HUES6 (cell line): ENCODE data around the gene IZUMO2.
A peak's percentile ranks its signal among the peaks of the same experiment; 100 is the strongest.

ENCODE experiments used
- H3K27ac ChIP-seq: 2 replicates; pipeline ENCODE4 v1.7.0; 2013; ENCODE audit warnings: low read depth, mild to moderate bottlenecking, low read length, inconsistent platforms
- H3K27me3 ChIP-seq: 2 replicates; pipeline ENCODE4 v1.6.1; 2013; ENCODE audit warnings: low read length; ENCODE audit not compliant: control insufficient read depth, insufficient read depth
- H3K36me3 ChIP-seq: 2 replicates; pipeline ENCODE4 v1.6.1; 2013; ENCODE audit warnings: low read length; ENCODE audit not compliant: control insufficient read depth, insufficient read depth
- H3K4me1 ChIP-seq: 2 replicates; pipeline ENCODE4 v1.6.1; 2013; ENCODE audit warnings: low read length; ENCODE audit not compliant: control insufficient read depth, insufficient read depth
- H3K4me3 ChIP-seq: 2 replicates; pipeline ENCODE4 v1.5.1; 2013; ENCODE audit warnings: low read depth, low read length
- H3K9ac ChIP-seq: one replicate; pipeline ENCODE4 v1.6.1; 2013; ENCODE audit warnings: mild to moderate bottlenecking, low read length
- H3K9me3 ChIP-seq: 2 replicates; pipeline ENCODE4 v1.6.1; 2013; ENCODE audit warnings: low read depth, low read length; ENCODE audit not compliant: control insufficient read depth, insufficient read depth

IZUMO2 gene

DNA sequence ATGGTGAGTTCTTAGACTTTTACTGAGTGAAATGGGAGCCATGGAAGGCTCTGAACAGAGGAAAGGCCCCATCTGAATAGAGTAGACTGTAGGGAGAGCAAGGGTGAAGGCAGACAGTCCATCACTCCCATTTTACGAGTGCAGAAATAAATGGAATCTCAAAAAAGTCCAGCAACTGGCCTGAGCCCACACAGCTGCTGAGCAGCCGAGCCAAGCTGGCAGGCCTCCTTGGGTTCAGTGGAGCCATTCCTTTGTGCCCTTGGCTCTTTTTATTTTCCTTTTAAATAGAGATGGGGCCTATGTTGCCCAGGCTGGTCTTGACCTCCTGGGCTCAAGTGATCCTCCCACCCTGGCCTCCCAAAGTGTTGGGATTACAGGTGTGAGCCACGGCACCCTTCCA is 39.3 kb upstream of the IZUMO2 start:
- Histone ChIP-seq H3K36me3 (no peaks in the 10 kb centered on the region), H3K9ac (no peak overlapping the region), H3K4me3 (peak overlapping the region; percentile 61; the same call in 1 of the 2 replicates), H3K4me1 (peaks cover 7% of the 10 kb centered on the region; the same call in 1 of the 2 replicates), H3K27ac (no peak overlapping the region), H3K9me3 (no peaks in the 10 kb centered on the region), H3K27me3 (peaks cover 51% of the 10 kb centered on the region)

GRCh38 chr19:50199259-50199555 is 36.1 kb upstream of the IZUMO2 start:
- H3K9me3 ChIP-seq, result no peaks in the 10 kb centered on the region
- peaks cover 5% of the 10 kb centered on the region; the same call in 1 of the 2 replicates for H3K4me1 ChIP-seq
- no peak overlapping the region for H3K9ac ChIP-seq
- H3K27ac ChIP-seq, result no peak overlapping the region
- H3K27me3 ChIP-seq, result peaks cover 58% of the 10 kb centered on the region
- H3K4me3 ChIP-seq, result no peak overlapping the region
- H3K36me3 ChIP-seq, result no peaks in the 10 kb centered on the region

GRCh38 chr19:50198431-50199258 is 35.6 kb upstream of the IZUMO2 start:
- Histone ChIP-seq H3K9me3 (no peaks in the 10 kb centered on the region), H3K27ac (no peak overlapping the region), H3K27me3 (peaks cover 57% of the 10 kb centered on the region), H3K36me3 (no peaks in the 10 kb centered on the region), H3K4me1 (no peaks in the 10 kb centered on the region), H3K4me3 (no peak overlapping the region), H3K9ac (no peak overlapping the region)

- Histone ChIP-seq H3K9me3 (no peaks in the 10 kb centered on the region), H3K4me3 (no peak overlapping the region), H3K9ac (no peak overlapping the region), H3K4me1 (no peaks in the 10 kb centered on the region), H3K36me3 (no peaks in the 10 kb centered on the region), H3K27me3 (peaks cover 51% of the 10 kb centered on the region), H3K27ac (no peak overlapping the region)
These were observed 34.3 kb upstream of the IZUMO2 start for GRCh38 chr19:50197348-50197747.

DNA sequence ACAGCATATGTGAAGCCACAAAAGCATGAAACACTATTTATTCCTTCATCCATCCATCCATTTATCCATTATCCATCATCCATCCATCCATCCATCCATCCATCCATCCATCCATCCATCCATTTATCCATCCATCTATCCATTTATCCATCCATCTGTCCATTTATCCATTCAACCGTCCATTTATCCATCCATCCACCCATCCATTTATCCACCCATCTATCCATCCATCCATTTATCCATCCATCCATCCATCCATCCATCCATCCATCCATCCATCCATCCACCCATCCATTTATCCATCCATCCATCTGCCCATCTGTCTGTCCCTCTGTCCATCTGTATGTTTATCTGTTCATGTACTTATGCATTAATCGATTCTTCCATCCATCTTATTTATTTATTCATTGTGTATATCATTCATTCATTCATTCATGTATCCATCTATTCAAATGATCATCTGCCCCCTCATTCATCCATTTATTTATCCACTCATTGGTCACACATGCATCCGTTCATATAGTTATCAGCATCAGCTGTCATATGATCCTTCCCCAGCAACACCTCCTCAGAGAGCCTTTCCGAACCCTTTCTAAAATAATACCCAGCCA is 33.3 kb upstream of the IZUMO2 start:
- H3K4me3 ChIP-seq, result no peak overlapping the region
- no peaks in the 10 kb centered on the region for H3K36me3 ChIP-seq
- H3K9me3 ChIP-seq, result no peaks in the 10 kb centered on the region
- no peak overlapping the region for H3K27ac ChIP-seq
- no peaks in the 10 kb centered on the region for H3K4me1 ChIP-seq
- H3K9ac ChIP-seq, result no peak overlapping the region
- H3K27me3 ChIP-seq, result peaks cover 43% of the 10 kb centered on the region

GRCh38 chr19:50195224-50195623 is 32.1 kb upstream of the IZUMO2 start:
- Histone ChIP-seq H3K9ac (no peak overlapping the region), H3K4me3 (no peak overlapping the region), H3K27me3 (peaks cover 35% of the 10 kb centered on the region; the same call in 1 of the 2 replicates), H3K4me1 (no peaks in the 10 kb centered on the region), H3K27ac (no peak overlapping the region), H3K9me3 (no peaks in the 10 kb centered on the region), H3K36me3 (no peaks in the 10 kb centered on the region)

DNA sequence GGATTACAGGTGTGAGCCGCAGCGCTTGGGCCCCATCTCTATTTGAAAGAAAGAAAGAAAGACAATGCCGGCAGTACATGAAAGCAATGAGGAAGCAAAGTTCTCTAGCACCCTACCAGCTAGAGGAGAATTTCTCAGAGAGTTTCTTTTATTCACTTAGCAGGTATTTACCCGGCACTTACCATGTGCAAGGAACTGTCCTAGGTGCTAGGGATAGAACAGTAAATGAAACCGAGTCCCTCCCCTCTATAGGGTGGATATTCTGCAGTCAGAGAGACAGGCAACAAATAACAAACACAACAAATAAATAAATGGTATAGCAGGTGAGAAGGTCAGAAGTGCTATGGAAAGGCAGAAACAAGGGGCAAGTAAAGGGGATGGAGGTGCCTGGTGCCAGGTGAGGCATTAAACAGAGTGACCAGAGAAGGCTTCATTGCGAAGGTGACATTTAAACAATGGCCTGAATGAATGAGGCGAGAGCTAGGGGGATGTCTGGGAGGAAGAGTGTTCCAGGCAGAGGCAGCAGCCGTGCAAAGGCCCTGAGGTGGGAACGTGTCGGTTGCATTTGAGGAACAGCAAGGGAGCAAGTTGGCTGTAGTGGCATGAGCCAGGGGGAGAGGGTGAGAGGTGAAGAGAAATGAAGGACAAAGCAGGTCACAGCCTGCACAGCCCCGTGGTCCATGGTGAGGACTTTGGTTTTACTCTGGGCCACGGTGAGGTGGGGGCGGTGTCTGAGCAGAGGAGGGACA is 29.6 kb upstream of the IZUMO2 start:
- H3K36me3 ChIP-seq, result no peaks in the 10 kb centered on the region
- H3K4me1 ChIP-seq, result no peaks in the 10 kb centered on the region
- no peaks in the 10 kb centered on the region for H3K9me3 ChIP-seq
- H3K9ac ChIP-seq, result no peak overlapping the region
- no peak overlapping the region for H3K4me3 ChIP-seq
- peaks cover 36% of the 10 kb centered on the region; the same call in 1 of the 2 replicates for H3K27me3 ChIP-seq
- no peak overlapping the region for H3K27ac ChIP-seq

DNA sequence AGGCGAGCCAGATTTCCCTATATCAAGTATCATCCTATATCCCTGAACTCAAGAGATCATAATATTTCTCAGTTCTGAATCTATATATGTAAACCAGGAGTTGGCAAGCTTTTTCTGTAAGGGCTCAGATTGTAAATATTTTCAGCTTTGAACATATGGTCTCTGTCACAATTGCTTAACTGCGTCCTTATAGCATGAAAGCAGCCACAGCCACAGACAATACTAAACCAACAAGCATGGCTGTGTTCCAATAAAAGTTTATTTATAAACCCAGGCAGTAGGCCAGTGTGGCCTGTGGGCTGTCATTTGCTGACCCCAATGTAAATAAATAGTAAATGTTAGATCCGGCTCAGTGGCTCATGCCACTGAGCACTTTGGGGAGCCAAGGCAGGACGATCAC is 28.1 kb upstream of the IZUMO2 start:
- Histone ChIP-seq H3K36me3 (no peaks in the 10 kb centered on the region), H3K4me1 (no peaks in the 10 kb centered on the region)

GRCh38 chr19:50190439-50190891 is 27.4 kb upstream of the IZUMO2 start:
- H3K27me3 ChIP-seq, result peaks cover 15% of the 10 kb centered on the region; the same call in 1 of the 2 replicates
- H3K4me3 ChIP-seq, result no peak overlapping the region
- H3K9me3 ChIP-seq, result no peaks in the 10 kb centered on the region
- no peak overlapping the region for H3K27ac ChIP-seq
- H3K4me1 ChIP-seq, result no peaks in the 10 kb centered on the region
- no peak overlapping the region for H3K9ac ChIP-seq
- no peaks in the 10 kb centered on the region for H3K36me3 ChIP-seq

More for the DNA sequence above, 28.1 kb upstream of the IZUMO2 start:
- Histone ChIP-seq H3K27ac (no peak overlapping the region), H3K4me3 (no peak overlapping the region), H3K27me3 (peaks cover 22% of the 10 kb centered on the region; the same call in 1 of the 2 replicates), H3K9me3 (no peaks in the 10 kb centered on the region), H3K9ac (no peak overlapping the region)

GRCh38 chr19:50189331-50189730 is 26.2 kb upstream of the IZUMO2 start:
- H3K9me3 ChIP-seq, result no peaks in the 10 kb centered on the region
- no peaks in the 10 kb centered on the region for H3K4me1 ChIP-seq
- no peak overlapping the region for H3K27ac ChIP-seq
- H3K9ac ChIP-seq, result no peak overlapping the region
- H3K4me3 ChIP-seq, result no peak overlapping the region
- H3K36me3 ChIP-seq, result no peaks in the 10 kb centered on the region
- peaks cover 9% of the 10 kb centered on the region; the same call in 1 of the 2 replicates for H3K27me3 ChIP-seq

DNA sequence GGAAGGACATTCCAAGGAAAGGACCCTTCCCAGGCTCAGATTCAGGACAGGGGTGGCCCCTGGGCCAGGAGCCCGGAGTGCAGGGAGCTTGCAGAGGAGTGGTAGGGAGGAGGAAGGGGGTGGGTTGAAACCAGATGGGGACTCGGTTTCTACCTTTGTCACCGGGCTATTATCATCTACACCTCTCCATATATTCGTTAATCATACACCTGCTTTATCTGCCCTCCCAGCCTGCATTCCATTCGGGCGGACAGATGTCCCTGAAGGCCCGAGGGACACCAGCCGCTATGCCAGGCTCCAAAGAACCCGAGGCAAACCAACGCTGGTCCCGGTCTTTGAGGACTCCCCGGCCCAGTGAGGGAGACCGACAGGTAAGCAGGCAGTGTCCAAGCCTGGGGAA is 24.9 kb upstream of the IZUMO2 start:
- H3K4me1 ChIP-seq, result no peaks in the 10 kb centered on the region
- peaks cover 5% of the 10 kb centered on the region; the same call in 1 of the 2 replicates for H3K27me3 ChIP-seq
- no peaks in the 10 kb centered on the region for H3K36me3 ChIP-seq
- H3K27ac ChIP-seq, result no peak overlapping the region
- no peaks in the 10 kb centered on the region for H3K9me3 ChIP-seq
- H3K4me3 ChIP-seq, result no peak overlapping the region
- no peak overlapping the region for H3K9ac ChIP-seq
